ENCODE results near the gene SLU7. TPM values are rescaled to one million over a fixed set of nuclear protein-coding genes. Genes with fewer than 3 reads are reported as not detected.

The SLU7 gene
- total and polyA plus RNA-seq, 4 donors: 26.7 to 35.6 (median 34.8) TPM

GRCh38 chr5:160432196-160432595, 13.3 kb upstream of the SLU7 start:
- DNase-seq (no peak), ATAC-seq (ENCODE audit: insufficient read depth, low FRiP score) (no peak)
- Histone ChIP-seq H3K4me1 (ENCODE audit: control insufficient read depth in 5 of 5, insufficient read depth in 5 of 5, low read length in 5 of 5) (peaks cover 0 to 6% (median 0%) of the 10 kb centered on the region in 5 donors), H3K9ac (ENCODE audit: insufficient read depth in 1 of 2, low read length in 2 of 2) (no peak overlapping the region), H3K4me3 (no peak overlapping the region), H3K27me3 (ENCODE audit: control insufficient read depth in 3 of 3, insufficient read depth in 3 of 3, low read length in 2 of 3) (no peaks in the 10 kb centered on the region), H3K36me3 (ENCODE audit: control insufficient read depth in 4 of 4, insufficient read depth in 4 of 4, low read length in 4 of 4) (peaks cover 0 to 7% (median 3%) of the 10 kb centered on the region in 4 donors), H3K27ac (ENCODE audit: low read depth in 1 of 2, low read length in 1 of 2) (no peak overlapping the region), H3K9me3 (ENCODE audit: control insufficient read depth in 4 of 4, insufficient read depth in 3 of 4, low read length in 3 of 4) (no peaks in the 10 kb centered on the region)
- TF ChIP-seq CTCF (IDR thresholded peaks at IDR 0.05; ENCODE audit: control extremely low read depth, extremely low read depth): no peak
- 95 to 99% methylated on average over 4 of the region's 4 CpGs for WGBS, 2 donors

DNA sequence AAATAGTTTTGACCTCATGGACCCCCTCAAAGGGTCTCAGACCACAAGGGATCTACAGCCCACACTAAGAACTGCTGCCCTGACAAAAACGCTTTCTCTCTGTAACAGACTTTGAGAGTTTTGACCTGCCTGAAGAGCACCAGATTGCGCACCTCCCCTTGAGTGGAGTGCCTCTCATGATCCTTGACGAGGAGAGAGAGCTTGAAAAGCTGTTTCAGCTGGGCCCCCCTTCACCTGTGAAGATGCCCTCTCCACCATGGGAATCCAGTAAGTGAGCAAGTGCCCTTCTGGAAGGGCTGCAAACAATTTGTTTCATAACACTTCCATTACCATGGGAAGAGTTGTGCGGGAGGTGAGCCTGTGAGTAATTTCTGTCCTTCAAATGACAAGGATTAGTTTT, 8.7 kb upstream of the SLU7 start:
- Histone ChIP-seq H3K36me3 (ENCODE audit: control insufficient read depth in 4 of 4, insufficient read depth in 4 of 4, low read length in 4 of 4) (peaks cover 0 to 7% (median 3%) of the 10 kb centered on the region in 4 donors), H3K9ac (ENCODE audit: insufficient read depth in 1 of 2, low read length in 2 of 2) (no peak overlapping the region), H3K27ac (ENCODE audit: low read depth in 1 of 2, low read length in 1 of 2) (no peak overlapping the region), H3K9me3 (ENCODE audit: control insufficient read depth in 4 of 4, insufficient read depth in 3 of 4, low read length in 3 of 4) (no peaks in the 10 kb centered on the region), H3K4me3 (no peak overlapping the region), H3K4me1 (ENCODE audit: control insufficient read depth in 5 of 5, insufficient read depth in 5 of 5, low read length in 5 of 5) (peaks cover 0 to 19% (median 0%) of the 10 kb centered on the region in 5 donors), H3K27me3 (ENCODE audit: control insufficient read depth in 3 of 3, insufficient read depth in 3 of 3, low read length in 2 of 3) (no peaks in the 10 kb centered on the region)
- TF ChIP-seq CTCF (IDR thresholded peaks at IDR 0.05; ENCODE audit: control extremely low read depth, extremely low read depth): no peak
- 79 to 81% methylated on average over 4 of the region's 4 CpGs for WGBS, 2 donors
- DNase-seq: peak; percentile 10 to 44 (median 37)
- ATAC-seq (ENCODE audit: insufficient read depth, low FRiP score): peak; percentile 22

DNA sequence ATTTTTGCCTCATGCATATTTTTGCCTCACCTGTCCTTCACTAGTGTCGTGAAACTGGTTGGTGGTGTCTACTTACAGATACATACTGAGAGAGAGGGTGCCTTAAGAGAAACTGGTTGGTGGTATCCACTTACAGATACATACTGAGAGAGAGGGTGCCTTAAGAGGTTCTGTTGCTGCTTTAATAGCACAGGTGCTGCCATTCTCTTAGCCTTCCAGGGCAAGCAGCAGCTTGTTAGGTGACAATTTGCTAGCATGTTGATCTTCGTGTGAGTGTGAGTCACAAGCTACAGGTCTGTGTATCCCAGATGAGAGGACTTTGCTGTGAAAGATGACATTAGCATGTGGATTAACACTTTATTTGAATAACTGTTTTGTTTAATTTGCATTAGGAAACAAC, 4.2 kb upstream of the SLU7 start:
- no peak overlapping the region for H3K9ac ChIP-seq (ENCODE audit: insufficient read depth in 1 of 2, low read length in 2 of 2)
- no peaks in the 10 kb centered on the region for H3K27me3 ChIP-seq (ENCODE audit: control insufficient read depth in 3 of 3, insufficient read depth in 3 of 3, low read length in 2 of 3)
- 43 to 71% methylated on average over 2 of the region's 2 CpGs for WGBS, 2 donors
- H3K9me3 ChIP-seq (ENCODE audit: control insufficient read depth in 4 of 4, insufficient read depth in 3 of 4, low read length in 3 of 4): no peaks in the 10 kb centered on the region
- peaks cover 0 to 38% (median 6%) of the 10 kb centered on the region in 5 donors for H3K4me1 ChIP-seq (ENCODE audit: control insufficient read depth in 5 of 5, insufficient read depth in 5 of 5, low read length in 5 of 5)
- DNase-seq (no peak), ATAC-seq (ENCODE audit: insufficient read depth, low FRiP score) (no peak)
- peaks cover 0 to 12% (median 2%) of the 10 kb centered on the region in 4 donors for H3K36me3 ChIP-seq (ENCODE audit: control insufficient read depth in 4 of 4, insufficient read depth in 4 of 4, low read length in 4 of 4)
- no peak for TF ChIP-seq CTCF (IDR thresholded peaks at IDR 0.05; ENCODE audit: control extremely low read depth, extremely low read depth)
- H3K27ac ChIP-seq (ENCODE audit: low read depth in 1 of 2, low read length in 1 of 2): no peak overlapping the region
- no peak overlapping the region for H3K4me3 ChIP-seq

Measured in lung (tissue), 12 donors.